Measurements from ENCODE around the gene CCDC192. TPM values are rescaled to one million over a fixed set of nuclear protein-coding genes. Genes with fewer than 3 reads are reported as not detected.

The CCDC192 gene
- total and polyA plus RNA-seq, 2 donors (not counting 3 experiments of a cell fraction or from before 2014, with no cell fraction given), result not detected

DNA sequence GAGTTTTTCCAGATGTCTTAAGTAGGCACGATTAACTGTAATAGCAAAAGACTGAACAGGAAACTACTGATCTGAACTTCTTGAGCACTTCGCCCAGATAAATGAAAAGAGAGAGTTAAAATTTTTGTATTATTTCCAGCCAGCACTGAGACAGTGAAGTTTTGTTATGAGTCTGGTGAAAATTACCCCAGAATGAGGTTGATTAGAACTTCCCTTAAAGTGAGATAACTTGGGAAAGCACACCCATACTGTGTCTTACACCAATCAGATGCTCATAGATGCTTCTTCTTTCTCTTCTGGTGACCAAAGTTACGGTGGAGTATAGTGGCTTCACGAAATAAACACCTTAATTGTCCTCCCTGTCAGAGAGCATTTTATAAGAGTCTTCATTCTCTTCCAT, 248.6 kb downstream of the CCDC192 start:
- Histone ChIP-seq H3K4me2 (ENCODE audit: insufficient read depth, low read length) (no peak overlapping the region), H3K36me3 (ENCODE audit: control insufficient read depth in 2 of 2, extremely low read depth in 1 of 2, insufficient read depth in 2 of 2, low read length in 2 of 2) (no peaks in the 10 kb centered on the region), H3K4me3 (replicated peaks in 1 of 3; ENCODE audit: insufficient read depth in 1 of 3, low read depth in 1 of 3, low read length in 3 of 3) (no peak overlapping the region), H3K9me1 (replicated peaks; ENCODE audit: control insufficient read depth, extremely low read depth, insufficient read depth, low read length) (no peaks in the 10 kb centered on the region), H3K9me3 (replicated peaks; ENCODE audit: control insufficient read depth, insufficient read depth, low read length) (no peaks in the 10 kb centered on the region), H2AFZ (ENCODE audit: low read depth, low read length) (no peak overlapping the region), H3K4me1 (ENCODE audit: control insufficient read depth, extremely low read depth, insufficient read depth, low read length) (no peaks in the 10 kb centered on the region), H3K79me2 (ENCODE audit: control insufficient read depth, insufficient read depth, low read length) (no peaks in the 10 kb centered on the region), H3K9ac (replicated peaks; ENCODE audit: extremely low read depth, insufficient read depth, low read length) (no peak overlapping the region), H3K27ac (ENCODE audit: insufficient read depth, low read depth, low read length) (no peak overlapping the region), H4K20me1 (replicated peaks; ENCODE audit: control insufficient read depth, extremely low read depth, insufficient read depth, low read length) (no peaks in the 10 kb centered on the region), H3K27me3 (ENCODE audit: control insufficient read depth in 2 of 2, insufficient read depth in 2 of 2, low read length in 2 of 2) (no peaks in the 10 kb centered on the region)
- dilution Hi-C loops (cut with MboI; ENCODE audit: extremely low pct_ligation_motif_present, low sequenced_read_pairs) (no loop called here), intact Hi-C loops (cut with micrococcal nuclease) (no loop called here)
- FAIRE-seq (no peak), DNase-seq (ENCODE audit: low read depth, low spot score) (no peak)
- ChIA-PET CTCF (no interaction called here), POLR2A (no interaction called here)
- no TSS peak for BruUV-seq (replicated peaks)
- TF ChIP-seq CTCF (IDR thresholded peaks at IDR 0.05; ENCODE audit: extremely low read depth in 1 of 2, insufficient read depth in 1 of 2, low read depth in 1 of 2, low read length in 2 of 2), result no peak
- no peak for TF ChIP-seq FOS (IDR thresholded peaks at IDR 0.05; ENCODE audit: borderline replicate concordance, insufficient read depth, low read length)
- TF ChIP-seq POLR2AphosphoS5 (IDR thresholded peaks at IDR 0.05; ENCODE audit: insufficient read depth, low read depth, low read length), result no peak
- TF ChIP-seq MYC (IDR thresholded peaks at IDR 0.05; ENCODE audit: low read depth, low read length), result no peak

GRCh38 chr5:127957183-127957582, 254.0 kb downstream of the CCDC192 start:
- POLR2A ChIA-PET, result no interaction called here
- H3K36me3 ChIP-seq (ENCODE audit: control insufficient read depth in 2 of 2, extremely low read depth in 1 of 2, insufficient read depth in 2 of 2, low read length in 2 of 2), result no peaks in the 10 kb centered on the region
- no peak overlapping the region for H3K4me3 ChIP-seq (replicated peaks in 1 of 3; ENCODE audit: insufficient read depth in 1 of 3, low read depth in 1 of 3, low read length in 3 of 3)
- H4K20me1 ChIP-seq (replicated peaks; ENCODE audit: control insufficient read depth, extremely low read depth, insufficient read depth, low read length), result no peaks in the 10 kb centered on the region
- no TSS peak for BruUV-seq (replicated peaks)
- TF ChIP-seq EZH2 (IDR thresholded peaks at IDR 0.05; ENCODE audit: borderline replicate concordance, low read depth, low read length, severe bottlenecking) (no peak), CTCF (IDR thresholded peaks at IDR 0.05; ENCODE audit: extremely low read depth in 1 of 2, insufficient read depth in 1 of 2, low read depth in 1 of 2, low read length in 2 of 2) (no peak), JUN (IDR thresholded peaks at IDR 0.05; ENCODE audit: borderline replicate concordance, insufficient read depth, insufficient read length, low read depth) (peak; percentile 7), POLR2A (IDR thresholded peaks at IDR 0.05; ENCODE audit: low read depth, low read length) (no peak), MYC (IDR thresholded peaks at IDR 0.05; ENCODE audit: low read depth, low read length) (no peak), FOS (IDR thresholded peaks at IDR 0.05; ENCODE audit: borderline replicate concordance, insufficient read depth, low read length) (peak; percentile 41), POLR2AphosphoS5 (IDR thresholded peaks at IDR 0.05; ENCODE audit: insufficient read depth, low read depth, low read length) (no peak)
- TF ChIP-seq, protein P1, sequence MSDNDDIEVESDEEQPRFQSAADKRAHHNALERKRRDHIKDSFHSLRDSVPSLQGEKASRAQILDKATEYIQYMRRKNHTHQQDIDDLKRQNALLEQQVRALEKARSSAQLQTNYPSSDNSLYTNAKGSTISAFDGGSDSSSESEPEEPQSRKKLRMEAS (IDR thresholded peaks at IDR 0.05; ENCODE audit: insufficient read depth, insufficient read length), result no peak
- dilution Hi-C loops (cut with MboI; ENCODE audit: extremely low pct_ligation_motif_present, low sequenced_read_pairs), result no loop called here
- no peak overlapping the region for H3K27ac ChIP-seq (ENCODE audit: insufficient read depth, low read depth, low read length)
- H3K9ac ChIP-seq (replicated peaks; ENCODE audit: extremely low read depth, insufficient read depth, low read length), result no peak overlapping the region
- H3K4me1 ChIP-seq (ENCODE audit: control insufficient read depth, extremely low read depth, insufficient read depth, low read length), result peaks cover 44% of the 10 kb centered on the region
- DNase-seq (ENCODE audit: low read depth, low spot score) (peak; percentile 52), FAIRE-seq (no peak)
- no peaks in the 10 kb centered on the region for H3K9me3 ChIP-seq (replicated peaks; ENCODE audit: control insufficient read depth, insufficient read depth, low read length)
- H3K27me3 ChIP-seq (ENCODE audit: control insufficient read depth in 2 of 2, insufficient read depth in 2 of 2, low read length in 2 of 2), result no peaks in the 10 kb centered on the region
- no peak overlapping the region for H2AFZ ChIP-seq (ENCODE audit: low read depth, low read length)
- no peak overlapping the region for H3K4me2 ChIP-seq (ENCODE audit: insufficient read depth, low read length)
- intact Hi-C loops (cut with micrococcal nuclease), result no loop called here
- H3K79me2 ChIP-seq (ENCODE audit: control insufficient read depth, insufficient read depth, low read length), result no peaks in the 10 kb centered on the region
- CTCF ChIA-PET, result interaction anchor here (0.7 to 2.8 kb wide), 10 partner anchors 9 to 244 kb away, joined by 3 to 12 read pairs (median 4); no protein-coding TSS in a partner anchor
- no peaks in the 10 kb centered on the region for H3K9me1 ChIP-seq (replicated peaks; ENCODE audit: control insufficient read depth, extremely low read depth, insufficient read depth, low read length)

Data from endothelial cell of umbilical vein (primary cell).